SK-N-SH treated with all-trans-retinoic acid at 6 μM for 48 hours (cell line): ENCODE measurements around the gene LSAMP.
A peak's percentile ranks its signal among the peaks of the same experiment; 100 is the strongest.

Experiments
- ATAC-seq: fragments of 200-7000 bp; cut with Tn5 transposase; 3 replicates; pipeline ENCODE4 v1.9.1; 2020; ENCODE audit warnings: mild to moderate bottlenecking, moderate library complexity
- ARNTL ChIP-seq: fragments of 450-650 bp; formaldehyde crosslinking; IDR thresholded peaks from 2 replicates; pipeline ENCODE4 v1.5.0; 2020; ENCODE audit warnings: low read depth, mild to moderate bottlenecking, moderate library complexity, borderline replicate concordance
- BACH2 ChIP-seq: fragments of 250-450 bp; sonication (Bioruptor Pico); IDR thresholded peaks from 2 replicates; pipeline ENCODE4 v1.9.0; 2021; ENCODE audit warnings: mild to moderate bottlenecking, borderline replicate concordance
- CREB5 ChIP-seq: fragments of 250-450 bp; sonication (Bioruptor Pico); IDR thresholded peaks from 2 replicates; pipeline ENCODE4 v1.5.1; 2020; ENCODE audit warnings: low read depth, mild to moderate bottlenecking, moderate library complexity
- CSDC2 ChIP-seq: fragments of 250-450 bp; sonication (Bioruptor Pico); IDR thresholded peaks from 2 replicates; pipeline ENCODE4 v1.5.0; 2020; ENCODE audit warnings: mild to moderate bottlenecking, moderate library complexity
- CSRNP3 ChIP-seq: fragments of 250-450 bp; sonication (Bioruptor Pico); IDR thresholded peaks from 2 replicates; pipeline ENCODE4 v1.5.1; 2021; ENCODE audit warnings: mild to moderate bottlenecking, moderate library complexity
- ESRRG ChIP-seq: fragments of 250-450 bp; sonication (Bioruptor Pico); IDR thresholded peaks from 2 replicates; pipeline ENCODE4 v1.6.1; 2021; ENCODE audit warnings: mild to moderate bottlenecking
- GLIS3 ChIP-seq: fragments of 250-450 bp; sonication (Bioruptor Pico); IDR thresholded peaks from 2 replicates; pipeline ENCODE4 v1.5.0; 2020; ENCODE audit warnings: mild to moderate bottlenecking, moderate library complexity
- ISL1 ChIP-seq: fragments of 250-450 bp; sonication (Bioruptor Pico); IDR thresholded peaks from 2 replicates; pipeline ENCODE4 v2.1.2; 2022; ENCODE audit warnings: mild to moderate bottlenecking, moderate library complexity
- OSR1 ChIP-seq: fragments of 250-450 bp; sonication (Bioruptor Pico); IDR thresholded peaks from 2 replicates; pipeline ENCODE4 v1.8.0; 2022; ENCODE audit warnings: moderate library complexity, mild to moderate bottlenecking, inconsistent platforms
- PATZ1 ChIP-seq: fragments of 250-450 bp; sonication (Bioruptor Pico); IDR thresholded peaks from 2 replicates; pipeline ENCODE4 v1.8.0; 2020; ENCODE audit warnings: mild to moderate bottlenecking, moderate library complexity, borderline replicate concordance
- POU6F1 ChIP-seq: fragments of 250-450 bp; sonication (Bioruptor Pico); IDR thresholded peaks from 2 replicates; pipeline ENCODE4 v1.8.0; 2021; ENCODE audit warnings: low read depth, mild to moderate bottlenecking, moderate library complexity, borderline replicate concordance
- RARB ChIP-seq: fragments of 250-450 bp; sonication (Bioruptor Pico); IDR thresholded peaks from 2 replicates; pipeline ENCODE4 v1.8.0; 2021; ENCODE audit warnings: mild to moderate bottlenecking, moderate library complexity
- SNAI2 ChIP-seq: fragments of 250-450 bp; sonication (Bioruptor Pico); IDR thresholded peaks from 2 replicates; pipeline ENCODE4 v1.5.0; 2020; ENCODE audit warnings: mild to moderate bottlenecking, moderate library complexity
- TCF4 ChIP-seq: fragments of 250-450 bp; sonication (Bioruptor Pico); IDR thresholded peaks from 2 replicates; pipeline ENCODE4 v1.8.0; 2021; ENCODE audit warnings: mild to moderate bottlenecking, moderate library complexity, borderline replicate concordance
- TOX ChIP-seq: fragments of 250-450 bp; sonication (Bioruptor Pico); IDR thresholded peaks from 2 replicates; pipeline ENCODE4 v1.8.0; 2021; ENCODE audit warnings: mild to moderate bottlenecking, moderate library complexity, borderline replicate concordance
- TSHZ2 ChIP-seq: fragments of 250-450 bp; sonication (Bioruptor Pico); IDR thresholded peaks from 2 replicates; pipeline ENCODE4 v1.5.0; 2020; ENCODE audit warnings: mild to moderate bottlenecking, moderate library complexity
- ZC3H10 ChIP-seq: fragments of 250-450 bp; sonication (Bioruptor Pico); IDR thresholded peaks from 2 replicates; pipeline ENCODE4 v1.5.1; 2021; ENCODE audit warnings: mild to moderate bottlenecking, moderate library complexity
- ZFP3 ChIP-seq: fragments of 250-450 bp; sonication (Bioruptor Pico); IDR thresholded peaks from 2 replicates; pipeline ENCODE4 v1.5.0; 2020; ENCODE audit warnings: mild to moderate bottlenecking, moderate library complexity
- ZFP30 ChIP-seq: fragments of 450-650 bp; formaldehyde crosslinking; IDR thresholded peaks from 2 replicates; pipeline ENCODE4 v1.5.0; 2022; ENCODE audit warnings: mild to moderate bottlenecking, moderate library complexity
- ZNF565 ChIP-seq: fragments of 450-650 bp; formaldehyde crosslinking; conservative IDR thresholded peaks from 2 replicates; pipeline ENCODE4 v1.5.0; 2020; ENCODE audit warnings: low read depth, mild to moderate bottlenecking, moderate library complexity
- ZNF70 ChIP-seq: fragments of 450-650 bp; formaldehyde crosslinking; IDR thresholded peaks from 2 replicates; pipeline ENCODE4 v1.5.0; 2020; ENCODE audit warnings: mild to moderate bottlenecking, moderate library complexity
- ZNF8 ChIP-seq: fragments of 450-650 bp; formaldehyde crosslinking; IDR thresholded peaks from 2 replicates; pipeline ENCODE4 v1.5.0; 2020; ENCODE audit warnings: mild to moderate bottlenecking, moderate library complexity

Gene LSAMP

GRCh38 chr3:116302087-116302747 lies 143.1 kb downstream of the LSAMP start:
- TF ChIP-seq ZFP3 (no peak), TSHZ2 (CRISPR knock-in tag) (no peak), RARB (CRISPR knock-in tag) (no peak), ZNF565 (CRISPR knock-in tag) (no peak), BACH2 (CRISPR knock-in tag) (no peak), ZFP30 (CRISPR knock-in tag) (no peak), ISL1 (CRISPR knock-in tag) (peak; percentile 76), ESRRG (CRISPR knock-in tag) (no peak), PATZ1 (CRISPR knock-in tag) (no peak), POU6F1 (CRISPR knock-in tag) (no peak), SNAI2 (no peak), TOX (CRISPR knock-in tag) (peak; percentile 78), ARNTL (no peak), ZC3H10 (CRISPR knock-in tag) (peak; percentile 36; the same call in 1 of the 2 replicates), CSDC2 (CRISPR knock-in tag) (no peak), GLIS3 (no peak), TCF4 (CRISPR knock-in tag) (no peak; the same call in 1 of the 2 replicates), CSRNP3 (CRISPR knock-in tag) (no peak), ZNF70 (CRISPR knock-in tag) (no peak), OSR1 (CRISPR knock-in tag) (no peak)
- ATAC-seq = peak; percentile 85

- no peak for ATAC-seq
- no peak for TF ChIP-seq ESRRG (CRISPR knock-in tag)
- no peak for TF ChIP-seq TOX (CRISPR knock-in tag)
- no peak for TF ChIP-seq BACH2 (CRISPR knock-in tag)
- no peak for TF ChIP-seq ZFP3
- no peak for TF ChIP-seq PATZ1 (CRISPR knock-in tag)
- TF ChIP-seq ARNTL = no peak
- TF ChIP-seq ZNF8 (CRISPR knock-in tag) = no peak
- TF ChIP-seq RARB (CRISPR knock-in tag) = no peak
- no peak for TF ChIP-seq TCF4 (CRISPR knock-in tag)
- TF ChIP-seq TSHZ2 (CRISPR knock-in tag) = no peak
- no peak for TF ChIP-seq GLIS3
- no peak for TF ChIP-seq CREB5 (CRISPR knock-in tag)
- no peak for TF ChIP-seq SNAI2
- no peak for TF ChIP-seq ISL1 (CRISPR knock-in tag)
- TF ChIP-seq ZNF565 (CRISPR knock-in tag) = no peak
- TF ChIP-seq POU6F1 (CRISPR knock-in tag) = no peak
These were observed 143.9 kb downstream of the LSAMP start for GRCh38 chr3:116301422-116301821.
